Immature natural killer cell (primary cell): Measurements from ENCODE around the gene LCE3B. TPM values are rescaled to one million over a fixed set of nuclear protein-coding genes. Genes with fewer than 3 reads are reported as not detected.

Experiments used
- DNase-seq, 3 donors: peaks; one replicate each; pipeline ENCODE4 v3.0.0; 2022; ENCODE audit warnings: mixed read lengths in 1 of 3
- H3K27ac Mint-ChIP-seq, 6 donors: one replicate each; pipeline ENCODE4 v1.8.0; 2020; ENCODE audit warnings: mixed read lengths in 6 of 6, mild to moderate bottlenecking in 5 of 6, inconsistent platforms in 4 of 6, moderate library complexity in 3 of 6
- H3K27me3 Mint-ChIP-seq, 3 donors: one replicate each; pipeline ENCODE4 v1.8.0; 2020 to 2021; ENCODE audit warnings: low read depth in 3 of 3, mild to moderate bottlenecking in 3 of 3, mixed read lengths in 3 of 3, moderate library complexity in 3 of 3, inconsistent platforms in 1 of 3
- H3K36me3 Mint-ChIP-seq, 3 donors: one replicate each; pipeline ENCODE4 v1.8.0; 2020; ENCODE audit warnings: mixed read lengths in 3 of 3, inconsistent platforms in 2 of 3, mild to moderate bottlenecking in 2 of 3
- H3K4me1 Mint-ChIP-seq, 2 donors: one replicate each; pipeline ENCODE4 v1.8.0; 2020; ENCODE audit warnings: inconsistent platforms in 2 of 2, mild to moderate bottlenecking in 2 of 2, mixed read lengths in 2 of 2, moderate library complexity in 1 of 2
- H3K4me3 Mint-ChIP-seq, 5 donors: one replicate each; pipeline ENCODE4 v1.8.0; 2020; ENCODE audit warnings: mild to moderate bottlenecking in 5 of 5, mixed read lengths in 5 of 5, inconsistent platforms in 3 of 5, moderate library complexity in 3 of 5
- H3K9me3 Mint-ChIP-seq, 6 donors: one replicate each; pipeline ENCODE4 v1.8.0; 2020; ENCODE audit warnings: mild to moderate bottlenecking in 6 of 6, mixed read lengths in 6 of 6, inconsistent platforms in 4 of 6, moderate library complexity in 3 of 6
- polyA plus RNA-seq, 3 donors: library from polyadenylated mRNA; unstranded; fragments of 300-500 nt; fragmentation: Illumina TruSeq; gene quantifications; one replicate each; pipeline ENCODE4 v1.2.3, GENCODE V29; 2021

The LCE3B gene
- polyA plus RNA-seq, 3 donors from 2014 or later = not detected

DNA sequence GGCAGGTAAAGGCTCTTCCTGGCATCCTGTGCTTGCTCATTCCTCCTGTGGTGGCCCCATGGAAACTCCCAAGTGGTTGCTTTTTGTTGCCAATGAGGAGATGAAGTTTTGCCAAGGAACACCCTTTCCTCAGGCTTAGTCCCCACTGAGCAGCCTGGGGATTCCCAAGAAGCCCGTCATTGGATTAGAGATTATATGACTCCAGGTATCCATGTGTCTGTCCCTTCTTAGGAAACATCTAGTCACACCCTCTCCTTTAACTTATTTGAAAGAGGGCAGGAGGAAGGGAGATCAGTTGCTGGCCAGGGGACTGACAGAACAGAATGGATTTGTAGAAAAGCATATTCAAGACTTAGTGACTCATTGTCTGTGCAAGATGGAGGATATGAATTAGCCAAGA is 13.1 kb downstream of the LCE3B start:
- Mint-ChIP-seq H3K4me1 (peaks cover 0 to 4% of the 10 kb centered on the region in 2 donors), H3K36me3 (no peaks in the 10 kb centered on the region), H3K27me3 (peaks cover 5 to 10% (median 6%) of the 10 kb centered on the region in 3 donors), H3K9me3 (peaks cover 0 to 2% (median 0%) of the 10 kb centered on the region in 6 donors), H3K4me3 (no peak overlapping the region), H3K27ac (no peak overlapping the region)
- DNase-seq = no peak

DNA sequence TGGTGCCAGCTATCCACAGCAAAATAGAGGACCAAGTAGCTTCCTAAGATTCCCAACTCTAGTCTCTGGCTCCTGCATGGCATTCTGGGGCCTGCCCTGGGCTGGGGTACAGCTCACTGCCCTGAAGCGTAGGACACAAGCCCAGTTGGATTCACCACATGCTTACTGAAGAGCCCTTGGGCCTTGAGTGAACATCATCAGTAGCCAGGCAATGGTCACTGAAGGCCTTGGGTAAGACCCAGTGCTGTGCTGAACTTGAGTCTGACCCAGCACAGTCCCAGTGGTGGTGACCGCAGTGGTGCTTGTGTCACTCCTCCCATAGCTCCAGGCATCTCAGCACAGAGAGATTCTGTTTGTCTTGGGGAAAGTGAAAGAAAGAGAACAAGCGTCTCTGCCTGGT is 17.0 kb downstream of the LCE3B start:
- peaks cover 0 to 2% (median 0%) of the 10 kb centered on the region in 6 donors for H3K9me3 Mint-ChIP-seq
- H3K27ac Mint-ChIP-seq = no peak overlapping the region
- no peaks in the 10 kb centered on the region for H3K36me3 Mint-ChIP-seq
- no peaks in the 10 kb centered on the region for H3K4me1 Mint-ChIP-seq
- no peak for DNase-seq
- H3K27me3 Mint-ChIP-seq = peaks cover 0 to 7% (median 5%) of the 10 kb centered on the region in 3 donors
- no peak overlapping the region for H3K4me3 Mint-ChIP-seq

DNA sequence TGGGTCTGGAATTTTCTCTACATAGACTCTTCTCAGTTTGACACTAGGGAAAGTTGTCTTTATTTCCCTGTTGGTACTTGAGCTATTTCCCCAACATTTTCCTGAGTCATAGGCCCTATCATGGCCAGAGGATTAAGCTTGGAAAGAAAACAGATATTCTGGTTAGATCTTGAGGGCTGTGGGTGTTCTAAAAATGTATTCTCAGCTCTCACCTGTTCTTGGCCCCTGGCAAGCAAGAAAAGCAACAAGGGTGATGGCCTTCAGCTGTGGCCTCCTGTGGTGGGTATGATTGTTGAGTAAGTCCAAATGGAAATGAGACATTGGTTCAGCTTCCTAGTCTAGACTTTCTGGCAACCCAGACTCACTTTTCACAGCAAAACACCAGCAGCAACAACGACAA is 26.7 kb downstream of the LCE3B start:
- H3K4me3 Mint-ChIP-seq = no peak overlapping the region
- H3K9me3 Mint-ChIP-seq = peaks cover 0 to 6% (median 0%) of the 10 kb centered on the region in 6 donors
- no peak for DNase-seq
- no peak overlapping the region for H3K27ac Mint-ChIP-seq
- no peaks in the 10 kb centered on the region for H3K36me3 Mint-ChIP-seq
- H3K4me1 Mint-ChIP-seq = no peaks in the 10 kb centered on the region
- peaks cover 1 to 9% (median 3%) of the 10 kb centered on the region in 3 donors for H3K27me3 Mint-ChIP-seq

DNA sequence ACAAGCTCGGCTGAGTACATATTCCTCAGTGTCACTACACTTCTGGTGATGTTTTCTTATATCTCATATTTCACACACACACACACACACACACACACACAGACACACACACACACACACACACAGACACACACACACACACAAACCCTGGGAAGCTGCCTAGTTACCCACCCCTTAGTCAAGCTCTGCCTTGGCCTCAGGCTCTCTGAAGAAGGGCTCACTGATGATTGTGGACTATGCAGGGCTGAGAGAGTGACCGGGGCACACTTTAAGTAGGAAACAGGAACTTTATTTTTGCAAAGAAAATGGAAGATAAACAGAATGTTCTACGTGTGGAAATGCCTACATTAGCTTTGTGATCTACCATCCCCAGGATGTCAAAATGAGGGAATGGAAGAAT is 30.3 kb downstream of the LCE3B start:
- DNase-seq = no peak
- H3K27me3 Mint-ChIP-seq = peaks cover 1 to 6% (median 3%) of the 10 kb centered on the region in 3 donors
- no peaks in the 10 kb centered on the region for H3K4me1 Mint-ChIP-seq
- H3K27ac Mint-ChIP-seq = no peak overlapping the region
- H3K36me3 Mint-ChIP-seq = no peaks in the 10 kb centered on the region
- peaks cover 0 to 6% (median 0%) of the 10 kb centered on the region in 6 donors for H3K9me3 Mint-ChIP-seq
- H3K4me3 Mint-ChIP-seq = no peak overlapping the region

DNA sequence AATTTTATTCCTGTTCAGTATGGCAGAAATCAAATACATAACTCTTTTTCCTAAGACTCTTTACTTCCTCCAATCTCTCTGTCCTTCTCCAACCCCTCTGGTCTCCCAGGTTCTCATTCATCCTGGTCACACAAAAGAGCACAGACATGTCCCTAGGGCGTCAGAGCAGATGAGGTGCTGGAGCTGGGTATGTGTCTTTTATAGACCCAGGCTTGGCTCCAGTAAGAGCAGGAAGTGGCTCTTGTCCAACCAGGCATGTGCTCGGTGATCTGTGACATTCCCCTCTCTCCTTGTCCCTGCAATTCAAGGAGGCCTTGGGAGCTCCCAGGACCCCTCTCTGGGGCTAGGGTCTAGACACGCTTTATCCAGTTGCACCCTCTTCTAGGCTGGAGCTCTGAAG is 31.5 kb downstream of the LCE3B start:
- DNase-seq = no peak
- no peaks in the 10 kb centered on the region for H3K4me1 Mint-ChIP-seq
- H3K27ac Mint-ChIP-seq = no peak overlapping the region
- peaks cover 0 to 4% (median 0%) of the 10 kb centered on the region in 6 donors for H3K9me3 Mint-ChIP-seq
- peaks cover 0 to 6% (median 1%) of the 10 kb centered on the region in 3 donors for H3K27me3 Mint-ChIP-seq
- H3K36me3 Mint-ChIP-seq = no peaks in the 10 kb centered on the region
- H3K4me3 Mint-ChIP-seq = no peak overlapping the region

DNA sequence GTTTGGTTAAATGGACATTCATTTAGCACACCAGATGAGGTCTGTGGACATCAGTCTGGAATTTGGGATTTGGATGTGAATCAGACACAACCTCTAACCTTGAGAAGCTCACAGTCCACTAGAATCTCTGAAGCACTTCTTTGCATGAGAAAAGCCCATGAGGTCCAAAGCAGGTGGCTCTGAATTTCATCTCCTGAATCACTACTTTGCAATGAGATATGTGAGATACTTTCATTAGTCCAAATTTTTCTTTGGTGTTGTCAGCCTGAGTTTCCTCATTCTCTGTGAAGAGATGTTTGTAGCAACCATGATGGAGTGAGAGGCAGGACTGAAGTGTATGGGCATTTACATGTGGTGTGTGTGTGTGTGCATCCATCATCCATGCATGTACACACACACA is 33.0 kb downstream of the LCE3B start:
- Mint-ChIP-seq H3K36me3 (no peaks in the 10 kb centered on the region), H3K27ac (no peak overlapping the region), H3K4me1 (no peaks in the 10 kb centered on the region), H3K4me3 (no peak overlapping the region), H3K9me3 (peaks cover 0 to 2% (median 0%) of the 10 kb centered on the region in 6 donors), H3K27me3 (peaks cover 0 to 6% (median 1%) of the 10 kb centered on the region in 3 donors)
- DNase-seq = no peak

DNA sequence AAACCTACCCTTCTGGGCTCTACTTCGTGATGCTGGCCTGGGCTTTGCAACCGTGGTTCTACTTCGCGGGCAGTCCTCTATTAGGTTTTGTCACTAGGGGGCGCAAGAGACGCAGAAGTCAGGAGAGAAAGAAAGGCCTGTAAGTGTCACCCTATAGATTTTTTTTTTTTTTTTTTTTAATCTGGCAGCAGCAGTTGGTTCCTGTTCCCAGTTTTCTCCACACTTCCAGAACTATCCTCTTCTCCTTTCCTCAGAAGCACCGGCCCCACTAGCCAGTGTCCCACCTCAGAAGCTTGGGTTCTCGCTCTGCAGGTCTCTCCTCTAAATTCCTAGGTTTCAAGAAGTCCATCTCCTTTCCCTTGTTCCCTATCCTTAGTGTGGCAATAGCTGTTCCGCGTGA is 40.5 kb downstream of the LCE3B start:
- H3K9me3 Mint-ChIP-seq = no peaks in the 10 kb centered on the region
- DNase-seq = peak; percentile 3 to 27 (median 7)
- H3K36me3 Mint-ChIP-seq = no peaks in the 10 kb centered on the region
- peaks cover 0 to 3% (median 2%) of the 10 kb centered on the region in 3 donors for H3K27me3 Mint-ChIP-seq
- H3K27ac Mint-ChIP-seq = no peak overlapping the region
- H3K4me3 Mint-ChIP-seq = no peak overlapping the region
- H3K4me1 Mint-ChIP-seq = peaks cover 0 to 7% of the 10 kb centered on the region in 2 donors

DNA sequence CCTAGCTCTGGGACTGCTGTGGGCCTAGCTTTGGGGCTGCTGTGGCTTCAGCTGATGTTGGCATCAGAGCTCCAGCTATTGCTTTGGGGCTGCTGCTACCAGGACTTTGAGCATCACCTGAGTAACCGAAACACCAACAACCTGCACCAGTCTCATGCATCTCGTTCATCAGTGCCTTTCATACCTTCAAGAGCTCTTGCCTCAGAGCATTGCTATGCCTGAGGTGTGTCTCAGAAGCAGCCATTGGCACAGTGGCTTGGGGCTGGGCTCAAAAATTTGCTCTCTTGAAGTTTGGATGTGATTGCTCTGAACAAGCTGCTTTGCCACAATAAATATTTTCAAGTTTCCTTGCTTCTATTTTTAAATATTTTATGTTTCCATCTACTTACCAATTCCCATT is 42.8 kb downstream of the LCE3B start:
- no peak overlapping the region for H3K4me3 Mint-ChIP-seq
- H3K4me1 Mint-ChIP-seq = peaks cover 0 to 7% of the 10 kb centered on the region in 2 donors
- peaks cover 0 to 3% (median 2%) of the 10 kb centered on the region in 3 donors for H3K27me3 Mint-ChIP-seq
- H3K36me3 Mint-ChIP-seq = no peaks in the 10 kb centered on the region
- no peak overlapping the region for H3K27ac Mint-ChIP-seq
- no peaks in the 10 kb centered on the region for H3K9me3 Mint-ChIP-seq
- DNase-seq = no peak

DNA sequence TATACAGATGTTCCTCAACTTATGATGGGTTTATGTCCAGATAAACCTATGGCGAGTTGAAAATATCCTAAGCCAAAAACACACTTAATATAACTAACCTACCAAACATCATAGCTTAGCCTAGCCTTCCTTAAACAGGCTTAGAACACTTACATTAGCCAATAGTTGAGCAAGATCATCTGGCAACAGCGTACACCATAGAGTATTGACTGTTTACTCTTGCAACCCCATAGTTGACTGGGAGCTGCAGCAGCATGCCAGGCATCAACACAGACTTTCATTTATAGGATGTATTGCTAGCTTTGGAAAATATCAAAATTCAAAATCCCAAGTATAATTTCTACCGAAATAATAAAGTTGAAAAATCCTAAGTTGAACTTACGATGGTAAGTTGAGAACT is 44.1 kb downstream of the LCE3B start:
- Mint-ChIP-seq H3K9me3 (no peaks in the 10 kb centered on the region), H3K36me3 (no peaks in the 10 kb centered on the region), H3K4me1 (peaks cover 0 to 7% of the 10 kb centered on the region in 2 donors), H3K4me3 (no peak overlapping the region), H3K27ac (no peak overlapping the region), H3K27me3 (peaks cover 0 to 3% (median 2%) of the 10 kb centered on the region in 3 donors)
- DNase-seq = no peak

DNA sequence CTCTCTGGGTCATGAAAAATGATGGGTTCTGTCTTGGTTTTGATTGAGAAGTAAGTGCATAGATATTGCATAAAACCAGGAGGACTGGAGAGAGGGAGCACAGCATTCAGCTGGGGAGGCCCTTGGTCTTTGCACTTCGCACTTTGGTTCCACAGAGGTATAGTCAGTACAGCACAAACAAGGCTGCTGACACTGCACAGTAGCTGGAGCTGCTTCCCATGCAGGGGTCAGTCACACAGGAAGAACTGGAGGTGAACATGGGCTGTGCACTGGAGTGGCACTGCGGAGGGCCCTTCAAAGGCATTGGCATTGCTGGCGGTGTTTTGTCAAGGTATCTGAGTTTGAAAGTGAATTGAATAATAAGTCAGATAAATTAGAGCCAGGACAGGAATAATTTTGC is 45.0 kb downstream of the LCE3B start:
- Mint-ChIP-seq H3K36me3 (no peaks in the 10 kb centered on the region), H3K27me3 (peaks cover 0 to 3% (median 2%) of the 10 kb centered on the region in 3 donors), H3K4me1 (peaks cover 0 to 7% of the 10 kb centered on the region in 2 donors), H3K4me3 (no peak overlapping the region), H3K27ac (no peak overlapping the region), H3K9me3 (no peaks in the 10 kb centered on the region)
- DNase-seq = no peak

DNA sequence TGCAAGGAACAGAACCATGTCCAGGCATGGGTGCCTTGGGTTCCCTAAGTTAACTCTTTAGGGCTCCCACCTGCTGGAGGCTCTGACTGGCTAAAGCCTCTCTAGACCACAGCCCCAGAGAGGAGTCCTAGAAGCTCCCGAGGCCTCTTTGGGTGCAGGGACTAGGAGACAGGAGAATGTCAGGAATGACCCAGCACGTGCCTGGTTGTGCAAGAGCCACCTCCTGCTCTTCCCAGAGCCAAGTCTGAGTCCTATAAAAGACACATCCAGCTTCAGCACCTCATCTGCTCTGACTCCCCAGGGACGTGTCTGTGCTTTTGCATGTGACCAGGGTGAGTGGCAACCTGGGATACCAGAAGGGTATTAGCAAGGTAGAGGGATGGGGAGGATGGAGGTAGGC is 49.5 kb downstream of the LCE3B start, which contains the start of gene LCE2D:
TSS of gene LCE2D (plus strand) at position 283 of the 400 bp plus-strand sequence. CDS start 726 bp downstream, outside the sequence.
- no peaks in the 10 kb centered on the region for H3K36me3 Mint-ChIP-seq
- no peaks in the 10 kb centered on the region for H3K4me1 Mint-ChIP-seq
- H3K9me3 Mint-ChIP-seq = no peaks in the 10 kb centered on the region
- H3K27me3 Mint-ChIP-seq = peaks cover 0 to 2% (median 2%) of the 10 kb centered on the region in 3 donors
- H3K27ac Mint-ChIP-seq = no peak within 1 kb of the TSS
- no peak within 1 kb of the TSS for H3K4me3 Mint-ChIP-seq
- DNase-seq = no peak

Other genes with a start within 250 kb of the LCE3B start
- not detected for gene CRNN, start 199.5 kb upstream of the LCE3B start, polyA plus RNA-seq
- gene LCE5A, start 103.0 kb upstream of the LCE3B start, polyA plus RNA-seq = not detected
- gene CRCT1, start 99.3 kb upstream of the LCE3B start, polyA plus RNA-seq = not detected
- not detected for gene LCE3E, start 47.0 kb upstream of the LCE3B start, polyA plus RNA-seq
- not detected for gene LCE3D, start 33.3 kb upstream of the LCE3B start, polyA plus RNA-seq
- gene LCE3C, start 13.6 kb upstream of the LCE3B start, polyA plus RNA-seq = not detected
- not detected for gene LCE3A, start 9.3 kb downstream of the LCE3B start, polyA plus RNA-seq
- not detected for gene LCE2D, start 49.6 kb downstream of the LCE3B start, polyA plus RNA-seq
- not detected for gene LCE2C, start 61.5 kb downstream of the LCE3B start, polyA plus RNA-seq
- not detected for gene LCE2B, start 72.3 kb downstream of the LCE3B start, polyA plus RNA-seq
- gene LCE2A, start 84.5 kb downstream of the LCE3B start, polyA plus RNA-seq = not detected
- not detected for gene LCE4A, start 94.3 kb downstream of the LCE3B start, polyA plus RNA-seq
- not detected for gene KPRP, start 144.2 kb downstream of the LCE3B start, polyA plus RNA-seq
- gene LCE1F, start 161.3 kb downstream of the LCE3B start, polyA plus RNA-seq = not detected
- not detected for gene LCE1E, start 172.4 kb downstream of the LCE3B start, polyA plus RNA-seq
- gene LCE1D, start 182.9 kb downstream of the LCE3B start, polyA plus RNA-seq = not detected
- not detected for gene LCE1C, start 192.8 kb downstream of the LCE3B start, polyA plus RNA-seq
- not detected for gene LCE1B, start 198.2 kb downstream of the LCE3B start, polyA plus RNA-seq
- gene LCE1A, start 213.7 kb downstream of the LCE3B start, polyA plus RNA-seq = not detected
- gene LCE6A, start 229.0 kb downstream of the LCE3B start, polyA plus RNA-seq = not detected
- not detected for gene LCE7A, start 246.2 kb downstream of the LCE3B start, polyA plus RNA-seq